T47D (cell line): ENCODE results near the gene NME8.

Experiments used
- DNase-seq, 2 experiments: peaks; one replicate each; pipeline versions ENCODE4 v3.0.0 to v3.0.0-alpha.2; 2011 to 2012; ENCODE audit warnings: low read depth in 1 of 2, low spot score in 1 of 2
- JUND ChIP-seq: IDR thresholded peaks from 2 replicates; pipeline ENCODE4 v1.6.1; 2012; ENCODE audit warnings: low read depth
- in situ Hi-C: cut with HindIII; loops from 2 replicates; pipeline ENCODE4 v1.10.0; 2016; ENCODE audit warnings: low sequenced_read_pairs, low pct_unique_long_range_greater_than_20kb

The NME8 gene

GRCh38 chr7:37916017-37916672, 67.7 kb downstream of the NME8 start:
- no peak for DNase-seq
- no peak for TF ChIP-seq JUND
- in situ Hi-C loops: no loop called here

- no peak for TF ChIP-seq JUND
- peak; percentile 27 to 70 for DNase-seq
- in situ Hi-C loops: no loop called here
Observed at GRCh38 chr7:37916673-37917660, 68.6 kb downstream of the NME8 start, which contains the start of gene SFRP4. TSS of gene SFRP4 (minus strand) at chr7:37916817. CDS start at chr7:37916537, 280 bp downstream.

DNA sequence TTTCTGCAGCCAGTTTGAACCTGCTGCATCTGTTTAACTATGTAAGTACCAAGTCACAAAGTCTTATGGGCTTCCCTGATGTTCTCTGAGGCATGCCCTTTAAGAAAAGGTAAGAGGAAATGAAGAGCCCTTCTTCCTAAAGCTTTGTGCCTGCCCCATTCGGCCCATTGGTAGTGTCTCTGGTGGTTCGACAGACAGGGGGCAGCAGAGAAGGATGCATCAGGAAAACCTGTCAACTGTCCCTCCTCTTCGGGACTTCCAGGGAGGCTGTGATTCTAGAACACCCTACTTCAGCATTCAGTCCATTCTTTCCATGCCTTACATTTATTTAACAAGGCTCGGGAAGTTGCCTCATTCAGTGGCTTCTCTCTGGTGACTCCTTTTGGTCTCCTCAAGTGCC, 70.1 kb downstream of the NME8 start:
- no peak for DNase-seq
- in situ Hi-C loops: no loop called here
- no peak for TF ChIP-seq JUND

DNA sequence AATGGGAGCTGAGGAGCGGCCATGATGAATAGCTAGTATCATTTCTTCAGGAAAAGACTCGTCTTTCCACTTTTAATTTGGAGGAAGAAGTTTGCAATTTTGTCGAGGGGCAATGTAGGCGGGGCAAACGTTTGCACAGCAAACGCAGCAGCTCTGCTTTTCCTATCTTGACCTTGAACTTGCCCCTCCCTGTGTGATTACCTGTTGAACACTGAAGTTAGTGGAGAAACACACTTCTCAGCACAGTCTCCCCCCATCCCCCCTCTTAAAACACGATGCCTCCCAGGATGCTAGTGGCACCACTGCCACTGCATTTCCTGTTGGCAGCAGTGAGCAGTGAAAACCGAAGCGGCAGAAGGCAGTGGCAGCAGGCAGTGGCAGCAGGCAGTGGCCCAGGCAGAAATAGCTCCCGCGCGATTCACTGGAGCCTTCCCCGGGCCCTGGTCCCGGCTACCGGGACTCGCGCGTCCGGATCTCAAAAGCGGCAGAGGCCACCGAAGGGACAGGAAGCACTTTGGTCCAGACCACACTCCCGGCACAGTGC, 72.0 kb downstream of the NME8 start, which contains the start of gene EPDR1:
EPDR1 (plus strand) TSS at position 336 of the 544 bp plus-strand sequence. CDS start 300 bp downstream, outside the sequence.
- peak in 1 of 2 experiments; percentile 18 for DNase-seq
- in situ Hi-C loops: no loop called here

DNA sequence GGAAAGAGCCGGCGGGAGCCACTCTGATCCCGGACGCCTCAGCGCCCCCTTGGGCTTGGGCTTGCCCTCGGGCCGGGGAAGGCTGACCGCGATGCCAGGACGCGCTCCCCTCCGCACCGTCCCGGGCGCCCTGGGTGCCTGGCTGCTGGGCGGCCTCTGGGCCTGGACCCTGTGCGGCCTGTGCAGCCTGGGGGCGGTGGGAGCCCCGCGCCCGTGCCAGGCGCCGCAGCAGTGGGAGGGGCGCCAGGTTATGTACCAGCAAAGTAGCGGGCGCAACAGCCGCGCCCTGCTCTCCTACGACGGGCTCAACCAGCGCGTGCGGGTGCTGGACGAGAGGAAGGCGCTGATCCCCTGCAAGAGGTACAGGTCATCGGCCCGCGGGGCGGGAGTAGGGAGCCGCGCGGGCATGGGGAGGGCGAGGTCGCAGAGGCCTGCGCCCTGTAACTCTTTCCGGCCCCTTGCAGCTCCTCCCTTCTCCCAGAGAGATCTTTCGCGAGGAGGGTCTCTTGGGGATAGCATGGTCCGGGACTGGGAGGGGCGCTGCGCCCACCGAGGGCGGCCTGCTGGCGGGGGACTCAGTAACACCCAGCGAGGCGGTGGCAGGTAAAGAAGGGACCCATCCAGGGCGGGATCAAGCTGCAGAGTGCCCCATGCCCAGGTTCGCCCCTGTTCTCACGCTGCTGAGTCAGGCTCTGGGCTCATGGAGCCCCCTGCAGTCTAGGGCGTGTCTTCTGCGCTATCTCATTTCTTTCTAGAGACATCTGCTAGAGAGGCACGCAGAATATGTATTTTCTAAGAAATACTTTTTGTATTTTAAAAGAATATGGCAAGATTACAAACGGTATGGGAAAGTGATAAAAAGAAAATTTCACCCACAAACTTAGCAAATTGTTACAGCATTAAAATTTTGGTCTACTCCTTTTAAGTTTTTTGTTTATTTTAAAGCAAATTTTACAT, 72.7 kb downstream of the NME8 start:
- no peak for DNase-seq
- TF ChIP-seq JUND: no peak
- in situ Hi-C loops: no loop called here

More for the DNA sequence above, 72.0 kb downstream of the NME8 start, which contains the start of gene EPDR1:
- no peak for TF ChIP-seq JUND

GRCh38 chr7:37921876-37922275, 73.5 kb downstream of the NME8 start:
- no peak for TF ChIP-seq JUND
- DNase-seq: no peak
- in situ Hi-C loops: no loop called here

DNA sequence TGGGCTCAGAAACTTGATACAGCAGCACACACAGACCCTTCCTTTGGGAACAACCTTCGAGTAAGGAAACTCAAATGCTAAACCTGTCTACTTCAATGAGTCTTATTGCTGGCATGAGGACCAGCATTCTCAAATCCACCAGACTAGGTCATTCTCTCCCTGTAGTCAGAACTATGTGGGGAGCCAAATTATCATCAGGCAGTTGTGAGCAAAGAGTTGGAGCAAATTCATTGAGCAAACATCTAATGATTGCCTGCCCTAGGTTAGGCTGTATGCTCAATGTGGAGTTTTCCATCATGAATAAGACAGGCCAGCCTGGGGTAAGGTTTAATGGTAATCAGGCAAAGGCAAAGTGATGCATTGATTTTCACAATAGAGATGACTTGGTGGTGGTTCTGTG, 75.6 kb downstream of the NME8 start:
- no peak for TF ChIP-seq JUND
- no peak for DNase-seq
- in situ Hi-C loops: no loop called here

GRCh38 chr7:37924491-37925041, 76.2 kb downstream of the NME8 start:
- no peak for DNase-seq
- in situ Hi-C loops: no loop called here
- TF ChIP-seq JUND: no peak

- no peak for DNase-seq
- in situ Hi-C loops: no loop called here
- no peak for TF ChIP-seq JUND
Observed at GRCh38 chr7:37925620-37926019, 77.2 kb downstream of the NME8 start.

DNA sequence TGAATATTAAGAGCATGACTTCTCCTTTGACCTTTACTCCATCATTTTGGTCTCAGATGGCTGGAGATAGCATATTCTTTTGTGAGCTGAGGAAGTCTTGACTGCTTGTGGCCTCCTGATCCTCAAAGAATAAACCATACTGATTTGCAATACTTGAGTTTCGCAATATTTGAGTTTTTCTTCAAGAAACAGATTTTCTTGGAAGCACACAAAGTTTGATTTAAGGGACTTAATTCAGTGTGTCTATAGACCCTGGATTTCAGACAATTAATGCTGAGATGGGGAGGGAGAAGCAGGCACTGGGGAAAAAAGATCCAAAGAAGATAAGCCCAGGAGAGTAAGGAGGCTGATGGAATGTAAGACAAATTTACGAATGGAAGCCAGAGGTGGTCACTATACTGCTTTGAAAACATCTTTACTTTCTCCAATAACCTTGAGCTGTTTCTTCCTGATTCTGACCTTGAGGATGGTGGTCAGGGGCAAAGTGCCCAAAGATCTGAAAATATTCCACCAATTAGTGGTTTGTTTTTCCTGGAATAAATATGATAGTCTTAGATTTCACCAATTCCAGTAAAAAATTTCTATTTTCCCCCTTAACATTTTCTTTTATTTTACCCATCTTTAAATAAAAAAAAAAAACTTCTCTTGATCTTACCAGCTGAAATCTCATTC, 79.5 kb downstream of the NME8 start:
- in situ Hi-C loops: no loop called here
- TF ChIP-seq JUND: no peak
- DNase-seq: no peak

DNA sequence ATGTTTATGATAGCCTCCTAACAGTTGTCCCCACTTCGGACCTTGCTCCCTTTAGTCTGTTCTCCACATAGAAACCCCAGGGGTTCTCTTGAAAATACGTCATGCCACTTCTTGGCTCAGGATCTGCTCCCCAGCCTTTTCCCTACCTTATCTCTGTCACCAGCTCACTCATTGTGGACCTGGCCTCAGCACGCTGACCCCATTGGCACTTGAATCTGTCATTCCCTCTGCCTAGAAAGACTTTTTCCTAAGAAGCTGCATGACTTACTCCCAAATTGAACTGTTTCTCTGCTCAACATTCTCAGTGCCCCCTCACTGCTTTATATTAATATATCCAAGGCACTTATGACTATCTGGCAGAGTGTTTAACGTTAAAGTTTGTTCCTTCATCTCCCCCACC, 80.5 kb downstream of the NME8 start:
- DNase-seq: no peak
- TF ChIP-seq JUND: no peak
- in situ Hi-C loops: no loop called here
